ENCODE data around the gene CAMK4. TPM values are rescaled to one million over a fixed set of nuclear protein-coding genes. Genes with fewer than 3 reads are reported as not detected.

The CAMK4 gene
- polyA plus RNA-seq, 1 donor (not counting 4 experiments of a cell fraction or from before 2014, with no cell fraction given), result 0.45 TPM

- Histone ChIP-seq H2AFZ (ENCODE audit: control insufficient read depth, low read length) (no peak overlapping the region), H3K4me2 (ENCODE audit: control insufficient read depth, extremely low read depth, insufficient read depth, low read depth, low read length) (no peak overlapping the region), H3K79me2 (ENCODE audit: control insufficient read depth, insufficient read depth, low read length) (no peaks in the 10 kb centered on the region), H3K4me3 (ENCODE audit: control insufficient read depth in 2 of 3, extremely low read depth in 1 of 3, insufficient read depth in 2 of 3, low read depth in 1 of 3, low read length in 3 of 3) (no peak overlapping the region), H3K9me3 (ENCODE audit: control insufficient read depth, low read depth, low read length) (no peaks in the 10 kb centered on the region), H3K36me3 (ENCODE audit: control insufficient read depth in 2 of 2, extremely low read depth in 1 of 2, insufficient read depth in 2 of 2, low read length in 2 of 2) (no peaks in the 10 kb centered on the region), H3K4me1 (ENCODE audit: control insufficient read depth, extremely low read depth, insufficient read depth, low read length) (peaks cover 15% of the 10 kb centered on the region), H4K20me1 (ENCODE audit: control insufficient read depth, extremely low read depth, insufficient read depth, low read length) (no peaks in the 10 kb centered on the region), H3K9ac (ENCODE audit: control insufficient read depth, extremely low read depth, insufficient read depth, low read length) (no peak overlapping the region), H3K27ac (ENCODE audit: control insufficient read depth, insufficient read depth, low read length) (no peak overlapping the region), H3K27me3 (ENCODE audit: control insufficient read depth, extremely low read depth, insufficient read depth, low read length) (no peaks in the 10 kb centered on the region), H3K9me1 (ENCODE audit: control insufficient read depth, extremely low read depth, insufficient read depth, low read length) (no peaks in the 10 kb centered on the region)
- no peak for TF ChIP-seq CTCF (optimal IDR thresholded peaks at IDR 0.05 in 1 of 3, IDR thresholded peaks at IDR 0.05 in 1 of 3, conservative IDR thresholded peaks at IDR 0.05 in 1 of 3; ENCODE audit: extremely low read depth in 1 of 3, insufficient read depth in 2 of 3, low read length in 3 of 3)
- no peak for TF ChIP-seq EZH2 (IDR thresholded peaks at IDR 0.05; ENCODE audit: low read length)
- dilution Hi-C loops (cut with MboI; ENCODE audit: extremely low pct_ligation_motif_present, low sequenced_read_pairs), result no loop called here
- FAIRE-seq (no peak), DNase-seq (ENCODE audit: low read depth, low spot score) (no peak)
These were observed 3.0 kb upstream of the CAMK4 start for GRCh38 chr5:111221139-111221538.

GRCh38 chr5:111223101-111223786 is 940 bp upstream of the CAMK4 start:
- Histone ChIP-seq H3K4me2 (ENCODE audit: control insufficient read depth, extremely low read depth, insufficient read depth, low read depth, low read length) (peak overlapping the region; percentile 83), H3K27me3 (ENCODE audit: control insufficient read depth, extremely low read depth, insufficient read depth, low read length) (no peaks in the 10 kb centered on the region), H2AFZ (ENCODE audit: control insufficient read depth, low read length) (peak overlapping the region; percentile 85), H3K27ac (ENCODE audit: control insufficient read depth, insufficient read depth, low read length) (no peak overlapping the region), H4K20me1 (ENCODE audit: control insufficient read depth, extremely low read depth, insufficient read depth, low read length) (no peaks in the 10 kb centered on the region), H3K4me3 (ENCODE audit: control insufficient read depth in 2 of 3, extremely low read depth in 1 of 3, insufficient read depth in 2 of 3, low read depth in 1 of 3, low read length in 3 of 3) (peak overlapping the region in 2 of 3 experiments; percentile 63 to 64), H3K4me1 (ENCODE audit: control insufficient read depth, extremely low read depth, insufficient read depth, low read length) (peaks cover 25% of the 10 kb centered on the region), H3K9me3 (ENCODE audit: control insufficient read depth, low read depth, low read length) (no peaks in the 10 kb centered on the region), H3K79me2 (ENCODE audit: control insufficient read depth, insufficient read depth, low read length) (no peaks in the 10 kb centered on the region), H3K9ac (ENCODE audit: control insufficient read depth, extremely low read depth, insufficient read depth, low read length) (peak overlapping the region; percentile 36), H3K9me1 (ENCODE audit: control insufficient read depth, extremely low read depth, insufficient read depth, low read length) (no peaks in the 10 kb centered on the region), H3K36me3 (ENCODE audit: control insufficient read depth in 2 of 2, extremely low read depth in 1 of 2, insufficient read depth in 2 of 2, low read length in 2 of 2) (no peaks in the 10 kb centered on the region)
- DNase-seq (ENCODE audit: low read depth, low spot score), result no peak
- TF ChIP-seq CTCF (optimal IDR thresholded peaks at IDR 0.05 in 1 of 3, IDR thresholded peaks at IDR 0.05 in 1 of 3, conservative IDR thresholded peaks at IDR 0.05 in 1 of 3; ENCODE audit: extremely low read depth in 1 of 3, insufficient read depth in 2 of 3, low read length in 3 of 3), result no peak
- no peak for TF ChIP-seq EZH2 (IDR thresholded peaks at IDR 0.05; ENCODE audit: low read length)
- peak; percentile 69 for FAIRE-seq
- dilution Hi-C loops (cut with MboI; ENCODE audit: extremely low pct_ligation_motif_present, low sequenced_read_pairs), result no loop called here

All from keratinocyte (primary cell).